Measurements from ENCODE around the gene TRAF3IP3. TPM values are rescaled to one million over a fixed set of nuclear protein-coding genes. Genes with fewer than 3 reads are reported as not detected.

The TRAF3IP3 gene
- total and polyA plus RNA-seq, 2 experiments from 2014 or later, result 0.13 to 0.16 TPM

GRCh38 chr1:209755256-209755655 is 597 bp upstream of the TRAF3IP3 start:
- Histone ChIP-seq H3K9me3 (ENCODE audit: low read depth) (no peaks in the 10 kb centered on the region), H4K20me1 (ENCODE audit: insufficient read depth, poor library complexity, severe bottlenecking) (no peaks in the 10 kb centered on the region), H3K27ac (no peak overlapping the region)

GRCh38 chr1:209756615-209757445 is 977 bp downstream of the TRAF3IP3 start:
- Histone ChIP-seq H3K79me2 (no peaks in the 10 kb centered on the region), H3K4me2 (no peak overlapping the region), H3K36me3 (replicated peaks; ENCODE audit: insufficient read depth, low read depth) (no peaks in the 10 kb centered on the region), H3K4me3 (no peak overlapping the region), H3K9me2 (replicated peaks; ENCODE audit: insufficient read depth) (no peaks in the 10 kb centered on the region), H3K27me3 (peaks cover 5% of the 10 kb centered on the region), H3K9me3 (ENCODE audit: low read depth) (no peaks in the 10 kb centered on the region), H2AFZ (no peak overlapping the region), H3K27ac (no peak overlapping the region), H4K20me1 (ENCODE audit: insufficient read depth, poor library complexity, severe bottlenecking) (no peaks in the 10 kb centered on the region), H3K4me1 (ENCODE audit: insufficient read depth) (no peaks in the 10 kb centered on the region)
- no peak for DNase-seq (ENCODE audit: low spot score)
- 89% methylated on average over 5 of the region's 5 CpGs for WGBS (ENCODE audit: low lambda C conversion rate, missing lambda C conversion rate)
- TF ChIP-seq EZH2 (IDR thresholded peaks at IDR 0.05; ENCODE audit: borderline replicate concordance) (no peak), CTCF (IDR thresholded peaks at IDR 0.05; ENCODE audit: poor library complexity) (no peak), EZH2phosphoT487 (IDR thresholded peaks at IDR 0.05; ENCODE audit: low read depth, severe bottlenecking, unreplicated experiment) (no peak)

More at GRCh38 chr1:209755256-209755655, 597 bp upstream of the TRAF3IP3 start:
- Histone ChIP-seq H3K9me2 (replicated peaks; ENCODE audit: insufficient read depth) (no peaks in the 10 kb centered on the region), H3K4me1 (ENCODE audit: insufficient read depth) (no peaks in the 10 kb centered on the region), H3K4me3 (no peak overlapping the region), H3K36me3 (replicated peaks; ENCODE audit: insufficient read depth, low read depth) (no peaks in the 10 kb centered on the region), H3K4me2 (no peak overlapping the region), H2AFZ (no peak overlapping the region), H3K27me3 (no peaks in the 10 kb centered on the region), H3K79me2 (no peaks in the 10 kb centered on the region)
- WGBS (ENCODE audit: low lambda C conversion rate, missing lambda C conversion rate), result 79% methylated on average over 1 of the region's 1 CpG
- TF ChIP-seq EZH2phosphoT487 (IDR thresholded peaks at IDR 0.05; ENCODE audit: low read depth, severe bottlenecking, unreplicated experiment) (no peak), EZH2 (IDR thresholded peaks at IDR 0.05; ENCODE audit: borderline replicate concordance) (no peak), CTCF (IDR thresholded peaks at IDR 0.05; ENCODE audit: poor library complexity) (no peak)
- DNase-seq (ENCODE audit: low spot score), result no peak

GRCh38 chr1:209758400-209758799 is 2.5 kb downstream of the TRAF3IP3 start:
- Histone ChIP-seq H3K9me2 (replicated peaks; ENCODE audit: insufficient read depth) (no peaks in the 10 kb centered on the region), H3K9me3 (ENCODE audit: low read depth) (no peaks in the 10 kb centered on the region), H2AFZ (no peak overlapping the region), H3K79me2 (no peaks in the 10 kb centered on the region), H3K27me3 (peaks cover 6% of the 10 kb centered on the region), H3K4me2 (no peak overlapping the region), H4K20me1 (ENCODE audit: insufficient read depth, poor library complexity, severe bottlenecking) (no peaks in the 10 kb centered on the region), H3K36me3 (replicated peaks; ENCODE audit: insufficient read depth, low read depth) (no peaks in the 10 kb centered on the region), H3K27ac (no peak overlapping the region), H3K4me3 (no peak overlapping the region), H3K4me1 (ENCODE audit: insufficient read depth) (no peaks in the 10 kb centered on the region)
- TF ChIP-seq CTCF (IDR thresholded peaks at IDR 0.05; ENCODE audit: poor library complexity) (no peak), EZH2 (IDR thresholded peaks at IDR 0.05; ENCODE audit: borderline replicate concordance) (no peak), EZH2phosphoT487 (IDR thresholded peaks at IDR 0.05; ENCODE audit: low read depth, severe bottlenecking, unreplicated experiment) (no peak)
- WGBS (ENCODE audit: low lambda C conversion rate, missing lambda C conversion rate), result 60% methylated on average over 3 of the region's 3 CpGs
- no peak for DNase-seq (ENCODE audit: low spot score)

All from hepatocyte (in vitro differentiated cells).